G401 (cell line): Measurements from ENCODE around the gene TYMS. TPM values are rescaled to one million over a fixed set of nuclear protein-coding genes. Genes with fewer than 3 reads are reported as not detected.
A peak's percentile ranks its signal among the peaks of the same experiment; 100 is the strongest.

Experiments used
- DNase-seq: peaks from one replicate; pipeline ENCODE4 v3.0.0-alpha.2; 2015; ENCODE audit warnings: low spot score
- in situ Hi-C: cut with HindIII; loops from 2 replicates; pipeline ENCODE4 v1.10.0; 2016; ENCODE audit warnings: low sequenced_read_pairs, mixed read lengths
- total RNA-seq: library from RNA; depleted of rRNA; stranded (reverse); fragments of >200 nt; shearing (Covaris generic); gene quantifications from 2 replicates; pipeline ENCODE4 v1.2.3, GENCODE V29; 2014; rRNA removed

The TYMS gene
- 136 and 166 TPM in 2 replicates for total RNA-seq

DNA sequence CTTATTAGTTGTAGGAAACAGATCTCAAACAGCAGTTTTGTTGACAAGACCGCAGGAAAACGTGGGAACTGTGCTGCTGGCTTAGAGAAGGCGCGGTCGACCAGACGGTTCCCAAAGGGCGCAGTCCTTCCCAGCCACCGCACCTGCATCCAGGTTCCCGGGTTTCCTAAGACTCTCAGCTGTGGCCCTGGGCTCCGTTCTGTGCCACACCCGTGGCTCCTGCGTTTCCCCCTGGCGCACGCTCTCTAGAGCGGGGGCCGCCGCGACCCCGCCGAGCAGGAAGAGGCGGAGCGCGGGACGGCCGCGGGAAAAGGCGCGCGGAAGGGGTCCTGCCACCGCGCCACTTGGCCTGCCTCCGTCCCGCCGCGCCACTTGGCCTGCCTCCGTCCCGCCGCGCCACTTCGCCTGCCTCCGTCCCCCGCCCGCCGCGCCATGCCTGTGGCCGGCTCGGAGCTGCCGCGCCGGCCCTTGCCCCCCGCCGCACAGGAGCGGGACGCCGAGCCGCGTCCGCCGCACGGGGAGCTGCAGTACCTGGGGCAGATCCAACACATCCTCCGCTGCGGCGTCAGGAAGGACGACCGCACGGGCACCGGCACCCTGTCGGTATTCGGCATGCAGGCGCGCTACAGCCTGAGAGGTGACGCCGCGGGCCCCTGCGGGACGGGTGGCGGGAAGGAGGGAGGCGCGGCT, at the start of gene TYMS:
Gene TYMS (plus strand): TSS at position 343 of the 690 bp plus-strand sequence. CDS start 90 bp downstream, at position 433.
- in situ Hi-C loops = no loop called here
- peak; percentile 24 for DNase-seq

DNA sequence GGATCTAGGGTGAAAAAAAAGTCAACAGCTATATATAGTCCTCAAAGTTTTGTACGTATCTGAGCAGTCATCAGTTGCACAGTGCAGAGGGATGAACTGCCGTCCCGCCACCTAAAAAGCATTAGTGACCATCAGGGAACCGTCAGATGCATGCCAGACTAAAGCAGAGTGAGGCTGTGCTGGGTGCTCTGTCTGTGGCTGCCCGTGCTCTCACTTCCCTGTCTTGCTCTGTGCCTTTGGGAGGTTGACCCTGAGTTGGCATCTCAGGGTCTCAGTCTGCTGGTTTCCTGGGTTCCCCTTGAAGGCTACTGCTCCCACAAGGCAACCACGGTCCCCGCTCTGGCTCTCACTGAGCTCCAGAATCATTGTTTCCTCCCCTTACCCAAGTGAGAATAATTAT, 49.5 kb upstream of the TYMS start:
- DNase-seq = no peak
- in situ Hi-C loops = no loop called here

- in situ Hi-C loops = no loop called here
- no peak for DNase-seq
Measured at GRCh38 chr18:610214-610928, 47.1 kb upstream of the TYMS start.

DNA sequence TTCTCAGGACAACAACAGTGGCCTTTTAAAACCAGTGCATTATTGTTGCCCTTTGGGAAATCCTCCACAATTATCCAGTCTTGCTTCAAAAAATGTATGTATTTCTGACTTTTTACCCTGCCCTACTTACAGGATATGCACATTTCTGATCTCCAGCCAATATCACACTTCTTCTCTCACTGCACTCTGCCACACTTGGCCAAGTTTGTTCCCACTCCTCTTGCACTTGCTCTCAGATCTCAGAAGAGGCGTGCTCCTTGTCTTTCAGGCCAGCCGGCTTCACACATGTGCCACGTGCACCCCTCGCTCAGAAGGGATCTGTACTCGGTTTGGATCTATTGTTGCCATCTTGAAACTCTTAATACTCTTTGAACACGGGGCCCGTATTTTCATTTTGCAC, 45.3 kb upstream of the TYMS start:
- in situ Hi-C loops = no loop called here

DNA sequence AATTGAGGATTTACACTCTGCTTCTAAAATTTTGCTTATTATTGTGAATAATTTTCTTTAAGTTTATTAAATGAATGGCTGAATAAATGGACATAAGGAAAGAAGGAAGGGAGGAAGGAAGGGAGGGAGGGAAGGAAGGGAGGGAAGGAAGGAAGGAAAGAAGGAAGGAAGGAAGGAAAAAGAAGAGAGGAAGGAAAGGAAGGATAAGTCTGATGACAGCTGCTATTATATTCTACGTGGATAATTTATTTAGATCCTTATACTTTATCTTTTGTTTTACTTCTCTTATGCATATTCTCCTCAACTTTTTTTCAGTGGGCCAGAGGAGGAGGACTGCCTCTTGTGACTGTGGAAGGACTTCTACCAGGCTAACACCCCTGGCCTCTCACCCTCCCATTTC, 43.3 kb upstream of the TYMS start:
- no peak for DNase-seq
- in situ Hi-C loops = no loop called here

More for the DNA sequence above, 45.3 kb upstream of the TYMS start:
- DNase-seq = no peak

- no peak for DNase-seq
- in situ Hi-C loops = no loop called here
Measured at GRCh38 chr18:615092-615521, 42.3 kb upstream of the TYMS start.

DNA sequence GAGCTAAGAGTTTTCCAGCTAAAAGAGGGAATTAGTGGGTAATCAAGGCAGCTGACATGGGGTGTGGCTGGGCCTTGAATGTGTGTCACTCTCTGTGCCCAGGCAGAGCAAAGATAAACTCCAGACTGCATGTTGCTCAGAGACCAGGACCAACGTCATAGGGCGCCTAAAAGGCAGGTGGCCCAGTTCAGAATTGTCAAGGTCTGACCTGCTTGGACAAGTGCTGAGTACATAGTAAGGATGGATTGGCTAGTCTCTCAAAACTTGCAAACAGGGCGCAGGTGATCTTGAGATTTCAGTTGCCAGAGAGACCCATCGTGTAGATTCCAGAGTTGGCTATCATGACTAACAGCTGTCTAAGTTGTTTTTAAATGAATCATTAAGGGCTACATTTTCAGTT, 41.7 kb upstream of the TYMS start:
- in situ Hi-C loops = no loop called here
- DNase-seq = no peak

DNA sequence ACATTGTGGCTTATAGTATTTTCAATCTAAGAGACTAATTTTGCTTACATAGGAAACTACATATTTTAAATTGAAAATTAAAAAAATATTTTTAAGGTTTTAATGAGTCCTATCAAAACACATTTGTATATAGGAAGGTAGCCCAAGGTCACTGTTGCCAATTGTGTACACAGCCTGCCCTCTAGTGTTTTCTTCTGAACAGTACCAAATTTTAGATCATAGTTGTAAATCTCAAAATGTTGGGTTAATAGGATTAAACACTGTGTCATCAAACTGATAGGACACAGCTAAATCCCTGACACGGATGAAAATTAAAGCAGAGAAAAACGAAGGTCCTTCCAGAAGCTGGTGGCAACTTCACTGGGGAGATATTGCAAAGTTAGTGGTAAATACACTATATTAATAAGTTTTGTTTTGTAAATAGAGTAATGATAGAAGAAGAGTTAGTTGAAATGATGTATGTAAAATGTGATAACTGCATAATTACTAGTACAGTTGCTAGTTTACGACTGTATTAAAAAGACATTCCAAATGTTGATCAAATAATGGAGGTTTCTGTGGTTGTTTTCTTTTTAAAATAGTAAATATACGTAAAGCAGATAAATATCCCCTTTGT, 41.0 kb upstream of the TYMS start:
- DNase-seq = peak; percentile 27
- in situ Hi-C loops = no loop called here

- DNase-seq = no peak
- in situ Hi-C loops = no loop called here
Measured at GRCh38 chr18:617970-618504, 39.4 kb upstream of the TYMS start.

GRCh38 chr18:618618-619017, 38.8 kb upstream of the TYMS start:
- in situ Hi-C loops = no loop called here
- DNase-seq = no peak

DNA sequence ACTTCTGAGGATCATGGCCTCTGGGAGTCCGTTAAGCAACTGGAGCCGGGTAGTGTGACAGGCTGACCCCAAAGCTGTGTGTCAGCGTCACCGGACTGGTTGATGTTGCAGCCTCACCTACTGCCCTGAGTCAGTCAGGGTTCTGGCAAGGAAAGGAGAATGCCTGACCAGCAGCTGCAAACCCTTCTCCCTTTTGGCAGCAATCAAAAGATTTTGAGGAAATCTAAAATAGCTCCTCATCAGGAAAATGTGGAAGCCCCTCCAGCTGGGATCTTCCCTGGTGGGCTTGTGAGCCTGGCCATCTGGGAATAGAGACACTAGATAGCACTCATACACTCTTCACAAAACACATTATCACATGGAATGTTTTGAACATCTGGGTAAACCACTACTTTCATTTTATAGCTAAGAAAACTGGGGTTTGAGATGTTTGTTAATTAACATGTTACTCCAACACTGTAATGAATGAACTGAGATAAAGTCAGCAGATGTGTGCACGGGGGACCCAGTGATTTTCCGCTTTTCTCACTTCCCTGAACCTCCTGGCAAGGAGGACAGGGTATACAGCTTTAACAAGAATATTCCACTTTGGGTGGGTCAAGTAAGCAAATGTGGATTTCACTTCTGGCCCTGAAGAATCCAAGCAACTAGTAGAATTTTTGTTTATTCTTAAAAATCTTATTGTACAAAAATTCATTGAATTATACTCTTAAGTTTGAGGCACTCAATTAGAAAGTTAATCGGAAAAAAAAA, 36.0 kb upstream of the TYMS start:
- in situ Hi-C loops = no loop called here
- DNase-seq = no peak

GRCh38 chr18:622289-622688, 35.2 kb upstream of the TYMS start:
- in situ Hi-C loops = no loop called here
- DNase-seq = no peak

DNA sequence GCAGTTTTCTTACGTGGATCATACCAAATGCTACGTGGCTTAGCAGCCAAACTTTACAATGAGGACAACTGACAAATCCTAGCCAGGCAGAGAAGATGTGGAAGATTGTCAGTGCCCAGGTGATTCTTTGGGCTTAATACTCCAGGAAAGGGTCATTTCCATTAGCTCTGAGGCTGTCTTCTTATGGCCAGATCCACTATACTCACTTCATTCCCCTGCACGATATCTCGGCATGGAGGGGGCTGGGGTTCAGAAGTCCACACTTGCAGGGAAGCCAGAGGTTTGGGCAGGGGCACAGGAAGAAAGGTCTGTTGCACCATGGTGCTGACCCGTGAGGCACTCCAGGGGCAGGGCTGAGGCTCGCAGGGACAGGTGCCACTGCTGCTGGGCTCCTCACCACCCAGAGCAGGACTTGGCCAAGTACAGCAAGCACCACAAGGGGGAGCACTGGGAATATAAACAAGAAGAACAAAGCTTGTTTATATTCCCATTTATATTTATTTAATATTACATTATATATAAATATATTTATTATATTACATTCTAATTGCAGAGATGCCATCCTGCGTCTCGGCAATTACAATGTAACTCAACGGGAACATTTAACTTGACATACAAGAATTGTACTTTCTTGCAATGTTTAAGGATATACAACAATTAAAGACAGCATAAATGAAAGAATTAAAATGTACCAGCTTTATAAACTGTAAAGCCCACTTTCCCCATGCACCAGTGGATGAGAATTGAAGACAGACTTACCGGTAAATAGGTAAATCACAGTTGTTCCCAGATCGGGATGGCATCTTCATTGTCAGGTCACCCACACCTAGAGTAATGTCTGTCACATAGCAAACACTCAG, 33.5 kb upstream of the TYMS start:
- peak; percentile 43 for DNase-seq
- in situ Hi-C loops = no loop called here

DNA sequence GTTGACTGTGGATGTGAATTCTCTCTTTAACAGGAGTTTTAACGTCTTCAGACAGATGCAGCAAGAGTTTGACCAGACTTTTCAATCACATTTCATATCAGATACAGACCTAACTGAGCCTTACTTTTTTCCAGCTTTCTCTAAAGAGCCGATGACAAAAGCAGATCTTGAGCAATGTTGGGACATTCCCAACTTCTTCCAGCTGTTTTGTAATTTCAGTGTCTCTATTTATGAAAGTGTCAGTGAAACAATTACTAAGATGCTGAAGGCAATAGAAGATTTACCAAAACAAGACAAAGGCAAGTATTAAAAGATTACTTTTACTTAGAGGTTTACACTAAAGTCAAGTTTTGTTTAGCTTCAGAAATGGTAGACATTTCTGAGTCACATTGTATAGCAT, 30.2 kb upstream of the TYMS start:
- in situ Hi-C loops = no loop called here

DNA sequence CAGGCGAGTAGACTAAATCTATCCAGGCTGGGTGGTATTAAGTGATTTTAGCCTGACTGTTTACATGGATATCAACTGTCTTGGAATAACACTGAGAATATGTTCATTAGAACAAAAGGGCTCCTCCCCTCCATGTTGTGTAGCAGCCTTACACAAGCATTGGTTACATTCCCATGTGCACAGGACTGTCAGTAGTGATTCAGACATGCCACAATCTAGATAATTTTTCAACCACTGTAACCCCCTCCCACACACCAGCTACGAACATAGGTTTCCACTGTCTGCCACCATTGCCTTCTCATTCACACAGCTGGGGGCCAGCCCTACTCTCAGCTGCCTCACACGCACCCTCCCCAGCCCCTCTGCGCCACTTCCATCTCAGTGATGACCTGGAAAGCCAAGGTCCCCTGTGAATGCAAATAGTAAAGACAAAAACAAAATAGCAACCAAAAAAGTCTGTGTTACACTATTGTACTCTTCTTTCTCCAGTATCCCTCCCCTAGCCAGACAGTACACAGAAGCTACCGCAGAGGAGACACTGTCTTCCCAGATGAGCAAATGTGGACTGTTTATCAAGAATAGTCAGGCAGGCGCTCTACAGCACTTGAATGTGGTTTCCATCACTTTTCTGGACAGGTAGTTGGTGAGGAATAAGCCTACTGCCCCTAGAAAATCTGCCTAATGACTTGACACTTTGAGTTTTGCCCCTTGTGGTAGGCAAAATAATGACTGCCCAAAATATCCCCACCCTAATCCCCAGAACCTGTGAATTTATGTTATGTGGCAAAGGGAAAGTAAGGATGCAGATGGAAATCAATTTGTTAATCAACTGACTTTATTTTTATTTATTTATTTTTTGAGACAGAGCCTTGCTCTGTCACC, 27.9 kb upstream of the TYMS start:
- DNase-seq = no peak
- in situ Hi-C loops = no loop called here

More for the DNA sequence above, 30.2 kb upstream of the TYMS start:
- DNase-seq = no peak

- in situ Hi-C loops = no loop called here
Measured at GRCh38 chr18:631560-631959, 25.9 kb upstream of the TYMS start.

DNA sequence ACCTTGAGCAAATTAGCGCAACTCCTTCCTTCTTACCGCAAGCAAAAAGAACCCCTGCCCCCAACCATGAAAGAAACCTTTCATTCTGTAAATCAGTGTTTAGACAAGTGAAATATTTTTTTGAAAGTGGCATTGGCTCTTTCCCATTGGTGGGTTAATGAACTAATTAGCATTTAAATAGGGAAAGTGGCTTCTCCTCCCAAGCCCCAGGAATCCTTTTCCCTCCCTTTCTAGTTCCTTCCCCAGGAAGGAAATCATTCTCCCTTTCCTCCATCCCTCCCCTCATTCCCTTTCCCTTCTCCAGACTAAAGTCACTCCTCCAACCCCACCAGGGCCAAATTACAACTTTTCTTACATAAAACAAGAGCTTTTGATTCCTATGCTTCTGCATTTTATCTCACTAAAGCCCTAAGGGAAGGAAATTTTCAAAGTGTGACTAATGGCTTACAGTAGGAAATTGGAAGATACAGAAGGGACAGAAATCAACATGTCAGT, 22.9 kb upstream of the TYMS start:
- in situ Hi-C loops = no loop called here
- DNase-seq = no peak

More at GRCh38 chr18:631560-631959, 25.9 kb upstream of the TYMS start:
- DNase-seq = no peak
